Measurements from ENCODE around the gene RANBP17. TPM values are rescaled to one million over a fixed set of nuclear protein-coding genes. Genes with fewer than 3 reads are reported as not detected.

Gene RANBP17
- total and polyA plus RNA-seq, 12 donors = 5.5 to 119 (median 22.2) TPM

DNA sequence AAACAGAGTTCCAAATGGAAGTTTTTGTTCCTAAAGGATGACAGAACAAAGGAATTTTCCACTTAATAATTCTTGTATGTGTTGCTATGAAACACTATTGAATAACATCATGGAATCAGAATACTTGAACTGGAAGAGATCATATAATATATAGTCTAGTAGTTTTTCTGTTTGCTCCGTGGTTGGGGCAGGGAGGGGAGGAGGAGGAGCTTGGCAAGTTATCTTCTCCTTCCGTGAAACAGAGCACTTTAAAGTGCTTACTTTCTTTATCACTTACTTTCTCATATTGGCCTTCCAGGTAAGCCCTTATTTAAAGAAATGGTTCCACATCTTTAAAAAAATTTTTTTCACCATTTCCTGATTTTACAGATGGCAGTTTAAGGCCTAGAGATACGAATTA, 281.4 kb downstream of the RANBP17 start:
- TF ChIP-seq, protein P1, sequence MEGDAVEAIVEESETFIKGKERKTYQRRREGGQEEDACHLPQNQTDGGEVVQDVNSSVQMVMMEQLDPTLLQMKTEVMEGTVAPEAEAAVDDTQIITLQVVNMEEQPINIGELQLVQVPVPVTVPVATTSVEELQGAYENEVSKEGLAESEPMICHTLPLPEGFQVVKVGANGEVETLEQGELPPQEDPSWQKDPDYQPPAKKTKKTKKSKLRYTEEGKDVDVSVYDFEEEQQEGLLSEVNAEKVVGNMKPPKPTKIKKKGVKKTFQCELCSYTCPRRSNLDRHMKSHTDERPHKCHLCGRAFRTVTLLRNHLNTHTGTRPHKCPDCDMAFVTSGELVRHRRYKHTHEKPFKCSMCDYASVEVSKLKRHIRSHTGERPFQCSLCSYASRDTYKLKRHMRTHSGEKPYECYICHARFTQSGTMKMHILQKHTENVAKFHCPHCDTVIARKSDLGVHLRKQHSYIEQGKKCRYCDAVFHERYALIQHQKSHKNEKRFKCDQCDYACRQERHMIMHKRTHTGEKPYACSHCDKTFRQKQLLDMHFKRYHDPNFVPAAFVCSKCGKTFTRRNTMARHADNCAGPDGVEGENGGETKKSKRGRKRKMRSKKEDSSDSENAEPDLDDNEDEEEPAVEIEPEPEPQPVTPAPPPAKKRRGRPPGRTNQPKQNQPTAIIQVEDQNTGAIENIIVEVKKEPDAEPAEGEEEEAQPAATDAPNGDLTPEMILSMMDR (IDR thresholded peaks at IDR 0.05) = no peak
- no peak for TF ChIP-seq POLR2A (IDR thresholded peaks at IDR 0.05)
- no peaks in the 10 kb centered on the region for H3K4me1 ChIP-seq (replicated peaks in 1 of 2)
- H3K27me3 ChIP-seq = no peaks in the 10 kb centered on the region
- H3K9me3 ChIP-seq (replicated peaks in 1 of 3) = no peaks in the 10 kb centered on the region
- H3K27ac ChIP-seq = no peak overlapping the region
- H3K4me3 ChIP-seq = no peak overlapping the region
- no peaks in the 10 kb centered on the region for H3K36me3 ChIP-seq (replicated peaks in 1 of 2)
- DNase-seq = no peak
- 74 to 82% (median 77%) methylated on average over 3 of the region's 3 CpGs for WGBS, 4 donors
- intact Hi-C loops (cut with DNase I) = no loop called here

DNA sequence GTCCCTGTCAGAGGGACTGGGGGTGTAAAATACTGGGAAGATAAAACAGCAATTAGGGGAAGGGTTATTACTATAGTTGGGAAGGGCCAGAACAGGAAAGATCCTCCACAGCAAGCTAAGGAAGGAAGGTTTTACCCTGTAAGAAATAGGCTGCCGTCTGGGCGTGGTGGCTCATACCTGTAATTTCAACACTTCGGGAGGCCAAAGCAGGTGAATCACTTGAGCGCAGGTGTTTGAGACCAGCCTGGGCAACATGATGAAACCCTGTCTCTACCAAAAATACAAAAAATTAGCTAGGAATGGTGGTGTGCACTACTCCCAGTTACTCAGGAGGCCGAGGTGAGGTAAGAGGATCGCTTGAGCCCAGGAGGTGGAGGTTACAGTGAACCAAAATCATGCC, 282.1 kb downstream of the RANBP17 start:
- no peaks in the 10 kb centered on the region for H3K9me3 ChIP-seq (replicated peaks in 1 of 3)
- no peaks in the 10 kb centered on the region for H3K36me3 ChIP-seq (replicated peaks in 1 of 2)
- no peak overlapping the region for H3K4me3 ChIP-seq
- 86 to 99% (median 97%) methylated on average over 6 of the region's 6 CpGs for WGBS, 4 donors
- TF ChIP-seq, protein P1 (IDR thresholded peaks at IDR 0.05) = no peak
- TF ChIP-seq POLR2A (IDR thresholded peaks at IDR 0.05) = no peak
- intact Hi-C loops (cut with DNase I) = no loop called here
- H3K27ac ChIP-seq = no peak overlapping the region
- no peak for DNase-seq
- no peaks in the 10 kb centered on the region for H3K27me3 ChIP-seq
- H3K4me1 ChIP-seq (replicated peaks in 1 of 2) = no peaks in the 10 kb centered on the region

DNA sequence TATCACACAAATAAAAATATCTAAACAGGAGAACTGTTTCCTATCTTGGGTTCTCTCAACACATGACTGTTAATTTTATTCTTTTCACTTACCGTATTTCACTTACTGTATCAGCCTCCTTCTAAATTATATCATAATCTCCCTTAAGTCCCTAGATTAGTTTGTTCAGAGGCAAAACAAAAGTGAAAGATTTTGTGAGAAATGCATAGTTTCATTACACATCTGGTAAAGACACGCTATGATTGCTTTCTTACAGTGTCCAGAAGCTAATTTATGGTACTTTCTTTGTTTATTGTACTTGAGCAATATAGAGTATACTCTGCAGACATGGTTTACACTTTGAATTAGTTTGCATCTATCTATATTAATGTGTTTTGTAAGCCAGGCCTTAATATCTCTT, 287.5 kb downstream of the RANBP17 start:
- no peaks in the 10 kb centered on the region for H3K27me3 ChIP-seq
- TF ChIP-seq POLR2A (IDR thresholded peaks at IDR 0.05) = no peak
- TF ChIP-seq, protein P1 (IDR thresholded peaks at IDR 0.05) = no peak
- H3K4me3 ChIP-seq = no peak overlapping the region
- 63 to 97% (median 92%) methylated on average over 2 of the region's 2 CpGs for WGBS, 4 donors
- DNase-seq = no peak
- intact Hi-C loops (cut with DNase I) = no loop called here
- no peaks in the 10 kb centered on the region for H3K9me3 ChIP-seq (replicated peaks in 1 of 3)
- H3K36me3 ChIP-seq (replicated peaks in 1 of 2) = no peaks in the 10 kb centered on the region
- H3K27ac ChIP-seq = no peak overlapping the region
- H3K4me1 ChIP-seq (replicated peaks in 1 of 2) = no peaks in the 10 kb centered on the region

DNA sequence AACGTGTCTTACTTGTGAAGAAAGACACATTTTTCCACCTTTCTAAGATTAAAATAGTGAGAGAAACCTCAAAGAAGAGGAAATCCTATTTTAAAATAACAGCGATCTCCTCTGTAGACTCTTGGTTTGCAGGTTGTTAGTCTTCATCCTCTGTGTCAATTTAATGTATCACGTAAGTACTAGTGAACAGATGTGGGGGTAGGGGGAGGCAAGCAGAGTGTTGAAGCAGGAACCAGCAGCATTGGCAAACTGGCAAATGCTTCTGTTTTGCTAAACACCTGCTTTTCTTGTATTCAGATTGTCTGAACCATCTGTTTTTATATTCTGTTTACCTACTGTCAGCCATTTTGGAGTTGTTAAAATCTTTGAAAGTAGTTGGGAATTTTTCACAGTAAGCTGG, 288.0 kb downstream of the RANBP17 start:
- no peaks in the 10 kb centered on the region for H3K9me3 ChIP-seq (replicated peaks in 1 of 3)
- H3K27ac ChIP-seq = no peak overlapping the region
- H3K4me1 ChIP-seq (replicated peaks in 1 of 2) = no peaks in the 10 kb centered on the region
- no peak overlapping the region for H3K4me3 ChIP-seq
- no peaks in the 10 kb centered on the region for H3K27me3 ChIP-seq
- DNase-seq = no peak
- intact Hi-C loops (cut with DNase I) = no loop called here
- 80 to 86% (median 84%) methylated on average over 3 of the region's 3 CpGs for WGBS, 4 donors
- no peak for TF ChIP-seq POLR2A (IDR thresholded peaks at IDR 0.05)
- TF ChIP-seq, protein P1 (IDR thresholded peaks at IDR 0.05) = no peak
- no peaks in the 10 kb centered on the region for H3K36me3 ChIP-seq (replicated peaks in 1 of 2)
